H9 (cell line): Measurements from ENCODE around the gene CDC42EP1. TPM values are rescaled to one million over a fixed set of nuclear protein-coding genes. Genes with fewer than 3 reads are reported as not detected.

Experiments used
- DNase-seq: peaks from one replicate; pipeline ENCODE4 v3.0.0-alpha.2; 2017
- H2AFZ ChIP-seq: one replicate; pipeline ENCODE4 v1.6.1; 2013; ENCODE audit warnings: mild to moderate bottlenecking, low read length, control low read depth, moderate library complexity
- H2AK5ac ChIP-seq: 2 replicates; pipeline ENCODE4 v1.6.1; 2013; ENCODE audit warnings: low read length, control low read depth, mixed read lengths; ENCODE audit not compliant: insufficient read length
- H2BK120ac ChIP-seq: one replicate; pipeline ENCODE4 v1.6.1; 2013; ENCODE audit warnings: low read depth, mild to moderate bottlenecking, low read length, control low read depth, inconsistent platforms; ENCODE audit not compliant: poor library complexity, severe bottlenecking
- H2BK12ac ChIP-seq: 2 replicates; pipeline ENCODE4 v1.6.1; 2013; ENCODE audit warnings: low read length, control low read depth, mixed read lengths, low read depth; ENCODE audit not compliant: insufficient read length
- H2BK15ac ChIP-seq: 2 replicates; pipeline ENCODE4 v1.6.1; 2013; ENCODE audit warnings: low read depth, low read length, control low read depth
- H2BK20ac ChIP-seq: one replicate; pipeline ENCODE4 v1.6.1; 2013; ENCODE audit warnings: low read depth, mild to moderate bottlenecking, low read length, control low read depth, inconsistent platforms; ENCODE audit not compliant: poor library complexity, severe bottlenecking
- H2BK5ac ChIP-seq: 2 replicates; pipeline ENCODE4 v1.6.1; 2013; ENCODE audit warnings: low read length, control low read depth, mixed read lengths; ENCODE audit not compliant: insufficient read length
- H3K14ac ChIP-seq: 2 replicates; pipeline ENCODE4 v1.6.1; 2013; ENCODE audit warnings: low read length, control low read depth; ENCODE audit not compliant: insufficient read depth
- H3K18ac ChIP-seq: 2 replicates; pipeline ENCODE4 v1.6.1; 2013; ENCODE audit warnings: low read depth, mild to moderate bottlenecking, mixed read lengths, low read length, control low read depth; ENCODE audit not compliant: insufficient read length
- H3K23ac ChIP-seq: 2 replicates; pipeline ENCODE4 v1.6.1; 2013; ENCODE audit warnings: low read length, control low read depth, mixed read lengths, low read depth; ENCODE audit not compliant: insufficient read length
- H3K23me2 ChIP-seq: 2 replicates; pipeline ENCODE4 v1.6.1; 2013; ENCODE audit warnings: low read depth, mild to moderate bottlenecking, mixed read lengths, low read length, control low read depth; ENCODE audit not compliant: insufficient read length, poor library complexity, severe bottlenecking
- H3K27ac ChIP-seq: 2 replicates; pipeline ENCODE4 v1.5.1; 2013; ENCODE audit warnings: low read length, control low read depth, mixed read lengths, low read depth; ENCODE audit not compliant: insufficient read length
- H3K27me3 ChIP-seq: 2 replicates; pipeline ENCODE4 v1.6.1; 2013; ENCODE audit warnings: low read length, control low read depth, inconsistent platforms; ENCODE audit not compliant: insufficient read depth
- H3K4ac ChIP-seq: 2 replicates; pipeline ENCODE4 v1.6.1; 2013; ENCODE audit warnings: low read depth, mild to moderate bottlenecking, control low read depth, inconsistent platforms, low read length, moderate library complexity
- H3K4me1 ChIP-seq: 2 replicates; pipeline ENCODE4 v1.6.1; 2013; ENCODE audit warnings: low read length, control low read depth, inconsistent platforms; ENCODE audit not compliant: insufficient read depth
- H3K4me2 ChIP-seq: 2 replicates; pipeline ENCODE4 v1.6.1; 2013; ENCODE audit warnings: low read length, control low read depth, mixed read lengths; ENCODE audit not compliant: insufficient read length, insufficient read depth
- H3K56ac ChIP-seq: 2 replicates; pipeline ENCODE4 v1.6.1; 2013; ENCODE audit warnings: low read depth, mild to moderate bottlenecking, mixed read lengths, low read length, control low read depth; ENCODE audit not compliant: insufficient read length
- H3K79me1 ChIP-seq: 2 replicates; pipeline ENCODE4 v1.6.1; 2013; ENCODE audit warnings: low read depth, mild to moderate bottlenecking, moderate library complexity, low read length, control low read depth, inconsistent platforms; ENCODE audit not compliant: insufficient read depth, poor library complexity, severe bottlenecking
- H3K79me2 ChIP-seq: 2 replicates; pipeline ENCODE4 v1.6.1; 2013; ENCODE audit warnings: low read length, control low read depth, inconsistent platforms; ENCODE audit not compliant: insufficient read depth
- H3K9ac ChIP-seq: 2 replicates; pipeline ENCODE4 v1.6.1; 2013; ENCODE audit warnings: low read length, control low read depth, mixed read lengths; ENCODE audit not compliant: insufficient read length; ENCODE audit errors: extremely low read depth
- H3K9me3 ChIP-seq: one replicate; pipeline ENCODE4 v1.6.1; 2013; ENCODE audit warnings: low read depth, low read length, inconsistent platforms; ENCODE audit not compliant: control insufficient read depth
- H3T11ph ChIP-seq: one replicate; pipeline ENCODE4 v1.6.1; 2013; ENCODE audit warnings: mild to moderate bottlenecking, low read length, control low read depth, inconsistent platforms
- H4K20me1 ChIP-seq: one replicate; pipeline ENCODE4 v1.6.1; 2013; ENCODE audit not compliant: control insufficient read depth, insufficient read length, insufficient read depth
- H4K5ac ChIP-seq: 2 replicates; pipeline ENCODE4 v1.6.1; 2013; ENCODE audit warnings: low read depth, mild to moderate bottlenecking, mixed read lengths, low read length, control low read depth; ENCODE audit not compliant: insufficient read length
- H4K8ac ChIP-seq: replicated peaks from 2 replicates; pipeline ENCODE4 v1.6.1; 2013; ENCODE audit warnings: low read length, control low read depth, mixed read lengths, low read depth; ENCODE audit not compliant: insufficient read length
- H4K91ac ChIP-seq: 2 replicates; pipeline ENCODE4 v1.6.1; 2013; ENCODE audit warnings: low read depth, mild to moderate bottlenecking, moderate library complexity, mixed read lengths, low read length, control low read depth; ENCODE audit not compliant: insufficient read length
- H3K27ac Mint-ChIP-seq, 3 experiments: 2 replicates in 2 of 3; 3 replicates in 1 of 3; pipeline ENCODE4 v1.8.0; 2020 to 2021; ENCODE audit warnings: mixed read lengths in 3 of 3, mild to moderate bottlenecking in 1 of 3, moderate library complexity in 1 of 3
- H3K27me3 Mint-ChIP-seq: 2 replicates; pipeline ENCODE4 v1.8.0; 2021; ENCODE audit warnings: low read depth, mild to moderate bottlenecking, moderate library complexity, mixed read lengths
- H3K36me3 Mint-ChIP-seq, 3 experiments: 2 replicates in 2 of 3; 3 replicates in 1 of 3; pipeline ENCODE4 v1.8.0; 2020 to 2021; ENCODE audit warnings: low read depth in 3 of 3, mixed read lengths in 3 of 3; ENCODE audit not compliant: insufficient read depth in 1 of 3
- H3K4me1 Mint-ChIP-seq, 2 experiments: 2 replicates each; pipeline ENCODE4 v1.8.0; 2020; ENCODE audit warnings: mixed read lengths in 2 of 2
- H3K4me3 Mint-ChIP-seq, 2 experiments: 2 replicates in 1 of 2; 3 replicates in 1 of 2; pipeline ENCODE4 v1.8.0; 2020 to 2021; ENCODE audit warnings: mild to moderate bottlenecking in 2 of 2, mixed read lengths in 2 of 2, moderate library complexity in 1 of 2
- H3K9me3 Mint-ChIP-seq, 2 experiments: 2 replicates in 1 of 2; 3 replicates in 1 of 2; pipeline ENCODE4 v1.8.0; 2020; ENCODE audit warnings: mild to moderate bottlenecking in 2 of 2, mixed read lengths in 2 of 2, moderate library complexity in 1 of 2
- CTCF ChIP-seq: fragments of 200-600 bp; sonication (generic); conservative IDR thresholded peaks from 3 replicates; pipeline ENCODE4 v1.8.0; 2021; ENCODE audit warnings: antibody characterized with exemption, mild to moderate bottlenecking
- WGBS: extraction: QIAGEN DNeasy Blood & Tissue Kit; methylation state at CpG from one replicate; pipeline ENCODE4 v1.1.7; 2013; ENCODE audit warnings: missing lambda C conversion rate, low lambda C conversion rate, mixed read lengths; ENCODE audit not compliant: insufficient read length; ENCODE audit errors: extremely low coverage; 5-methylcytosine and 5-hydroxymethylcytosine counted together
- total RNA-seq: library from RNA; stranded (reverse); gene quantifications from 2 replicates; pipeline ENCODE4 v1.2.1, GENCODE V29; 2021

Gene CDC42EP1
- total RNA-seq, 1 experiment from 2014 or later: 23.0 TPM

DNA sequence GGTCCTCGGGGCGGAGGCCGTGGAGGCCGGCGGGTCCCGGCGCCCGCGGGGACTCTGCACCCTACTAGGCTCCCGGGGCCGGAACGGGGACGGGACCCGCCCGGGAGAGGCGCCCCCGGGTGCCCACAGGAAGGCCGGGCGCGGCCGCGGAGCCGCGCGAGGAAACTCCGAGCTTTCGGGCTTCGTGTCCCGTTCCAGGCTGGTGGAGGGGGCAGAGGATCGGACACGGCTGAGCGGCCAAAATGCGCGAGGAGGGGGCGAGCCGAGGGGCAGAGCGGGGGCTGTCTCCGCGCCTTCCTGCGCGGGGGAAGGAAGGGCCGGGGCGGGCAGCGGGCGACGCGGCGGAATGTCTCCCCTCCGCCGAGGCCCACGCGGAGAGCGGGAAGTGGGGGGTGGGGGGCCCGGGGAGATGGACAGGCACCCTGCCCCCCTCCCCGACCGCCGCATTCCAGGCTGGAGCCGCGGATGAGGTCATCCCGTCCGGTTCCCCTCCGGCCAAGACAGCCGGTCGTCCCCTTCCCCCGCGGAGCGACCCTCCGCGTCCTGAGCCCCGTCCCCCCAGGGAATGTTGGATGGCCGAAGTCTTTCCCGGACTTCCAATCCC lies 430 bp downstream of the CDC42EP1 start:
- Histone ChIP-seq H3K4me2 (peak overlapping the region; percentile 54), H3K79me2 (no peaks in the 10 kb centered on the region; the same call in 1 of the 2 replicates), H3K56ac (no peak overlapping the region), H3T11ph (no peak overlapping the region), H3K9me3 (no peaks in the 10 kb centered on the region), H4K91ac (no peak overlapping the region), H2BK20ac (no peak overlapping the region), H2BK5ac (no peak overlapping the region), H4K20me1 (no peaks in the 10 kb centered on the region), H2BK15ac (no peak overlapping the region), H2BK12ac (no peak overlapping the region), H4K5ac (no peak overlapping the region), H2AK5ac (no peak overlapping the region), H2BK120ac (no peak overlapping the region), H3K23me2 (peaks cover 13% of the 10 kb centered on the region), H3K23ac (no peak overlapping the region), H4K8ac (no peak overlapping the region), H3K4ac (no peak overlapping the region), H3K27me3 (peaks cover 3% of the 10 kb centered on the region; the same call in 1 of the 2 replicates), H3K79me1 (no peaks in the 10 kb centered on the region), H3K9ac (no peak overlapping the region), H2AFZ (no peak overlapping the region), H3K18ac (no peak overlapping the region), H3K14ac (no peak overlapping the region; the same call in 1 of the 2 replicates), H3K4me1 (peaks cover 7% of the 10 kb centered on the region; the same call in 1 of the 2 replicates), H3K27ac (no peak overlapping the region)
- peak; percentile 34 for DNase-seq
- Mint-ChIP-seq H3K9me3 (no peaks in the 10 kb centered on the region; a peak in 1 of 5 replicates), H3K4me3 (peak overlapping the region; percentile 73 to 83), H3K27me3 (peaks cover 51% of the 10 kb centered on the region), H3K4me1 (peaks cover 50 to 54% of the 10 kb centered on the region in 2 experiments), H3K27ac (no peak overlapping the region), H3K36me3 (peaks cover 0 to 2% (median under 1%) of the 10 kb centered on the region in 3 experiments; a peak in 1 of 7 replicates)
- TF ChIP-seq CTCF: no peak
- no CpG with 5 or more reads among the region's 72 CpGs for whole genome bisulfite sequencing
